ENCODE data around the gene WDR31. TPM values are rescaled to one million over a fixed set of nuclear protein-coding genes. Genes with fewer than 3 reads are reported as not detected.

WDR31 gene
- total and polyA plus RNA-seq, 2 experiments from 2014 or later: 0.97 to 3.1 TPM

DNA sequence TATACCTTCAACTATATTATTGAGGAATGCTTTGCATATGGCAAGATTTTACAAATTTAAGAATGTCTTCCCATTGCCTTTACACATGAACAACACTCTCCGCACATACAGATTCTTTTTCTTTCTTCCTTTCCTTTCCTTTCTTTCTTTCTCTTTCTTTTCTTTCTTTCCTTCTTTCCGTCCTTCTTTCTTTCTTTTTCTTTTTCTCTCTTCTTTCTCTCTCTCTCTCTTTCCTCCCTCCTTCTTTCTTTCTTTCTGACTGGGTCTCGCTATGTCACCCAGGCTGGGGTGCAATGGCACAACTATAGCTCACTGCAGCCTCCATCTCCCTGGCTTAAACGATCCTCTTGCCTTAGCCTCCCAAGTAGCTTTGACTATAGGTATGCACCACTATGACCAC lies 13.8 kb downstream of the WDR31 start:
- Histone ChIP-seq H3K9ac (no peak overlapping the region), H3K27me3 (replicated peaks; ENCODE audit: insufficient read depth) (no peaks in the 10 kb centered on the region), H4K20me1 (ENCODE audit: insufficient read depth) (no peaks in the 10 kb centered on the region), H3K27ac (no peak overlapping the region), H2AFZ (no peak overlapping the region), H3K9me3 (ENCODE audit: low read depth) (no peaks in the 10 kb centered on the region), H3K79me2 (ENCODE audit: insufficient read depth) (no peaks in the 10 kb centered on the region), H3K36me3 (ENCODE audit: low read depth) (no peaks in the 10 kb centered on the region), H3K4me1 (ENCODE audit: insufficient read depth) (no peaks in the 10 kb centered on the region), H3F3A (ENCODE audit: insufficient read depth) (no peaks in the 10 kb centered on the region), H3K4me3 (no peak overlapping the region), H3K9me2 (ENCODE audit: insufficient read depth) (no peaks in the 10 kb centered on the region), H3K4me2 (ENCODE audit: unreplicated experiment) (no peak overlapping the region)
- no peak for TF ChIP-seq EZH2phosphoT487 (IDR thresholded peaks at IDR 0.05; ENCODE audit: insufficient read depth, low read depth)
- TF ChIP-seq EZH2 (IDR thresholded peaks at IDR 0.05; ENCODE audit: insufficient read depth, poor library complexity, severe bottlenecking): no peak
- in situ Hi-C loops (cut with MboI): no loop called here
- 91 to 93% methylated on average over 4 of the region's 4 CpGs for WGBS, 2 experiments (ENCODE audit: low coverage in 1 of 2, low lambda C conversion rate in 2 of 2, missing lambda C conversion rate in 2 of 2)
- DNase-seq: no peak

DNA sequence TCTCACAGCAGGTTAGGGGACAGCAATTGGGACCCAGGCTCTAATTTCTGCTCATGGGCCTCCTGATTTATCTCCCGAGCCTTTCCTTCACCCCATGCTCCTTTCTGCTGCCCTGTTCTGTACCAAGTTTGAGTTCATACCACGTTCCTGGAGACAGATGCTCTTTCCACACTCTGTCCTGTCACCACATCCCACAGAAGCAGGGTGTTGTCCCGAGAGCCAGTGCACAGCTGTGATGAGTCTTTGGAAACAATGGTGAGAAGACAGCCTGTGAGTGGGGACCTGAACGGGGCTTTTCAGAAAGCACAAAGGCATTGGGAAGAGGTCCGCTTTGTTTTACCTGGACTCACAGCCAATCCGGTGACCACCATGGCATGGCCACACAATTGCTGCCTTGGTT lies 17.4 kb downstream of the WDR31 start:
- Histone ChIP-seq H3K79me2 (ENCODE audit: insufficient read depth) (no peaks in the 10 kb centered on the region), H3K4me2 (ENCODE audit: unreplicated experiment) (no peak overlapping the region), H3K9me2 (ENCODE audit: insufficient read depth) (no peaks in the 10 kb centered on the region), H4K20me1 (ENCODE audit: insufficient read depth) (no peaks in the 10 kb centered on the region), H3K36me3 (ENCODE audit: low read depth) (no peaks in the 10 kb centered on the region), H2AFZ (no peak overlapping the region), H3K9ac (no peak overlapping the region), H3K4me3 (no peak overlapping the region), H3K4me1 (ENCODE audit: insufficient read depth) (no peaks in the 10 kb centered on the region), H3K9me3 (ENCODE audit: low read depth) (no peaks in the 10 kb centered on the region), H3K27ac (no peak overlapping the region), H3K27me3 (replicated peaks; ENCODE audit: insufficient read depth) (no peaks in the 10 kb centered on the region), H3F3A (ENCODE audit: insufficient read depth) (no peaks in the 10 kb centered on the region)
- 66 to 69% methylated on average over 6 of the region's 6 CpGs for WGBS, 2 experiments (ENCODE audit: low coverage in 1 of 2, low lambda C conversion rate in 2 of 2, missing lambda C conversion rate in 2 of 2)
- no peak for DNase-seq
- in situ Hi-C loops (cut with MboI): no loop called here
- TF ChIP-seq EZH2phosphoT487 (IDR thresholded peaks at IDR 0.05; ENCODE audit: insufficient read depth, low read depth) (no peak), EZH2 (IDR thresholded peaks at IDR 0.05; ENCODE audit: insufficient read depth, poor library complexity, severe bottlenecking) (no peak)

DNA sequence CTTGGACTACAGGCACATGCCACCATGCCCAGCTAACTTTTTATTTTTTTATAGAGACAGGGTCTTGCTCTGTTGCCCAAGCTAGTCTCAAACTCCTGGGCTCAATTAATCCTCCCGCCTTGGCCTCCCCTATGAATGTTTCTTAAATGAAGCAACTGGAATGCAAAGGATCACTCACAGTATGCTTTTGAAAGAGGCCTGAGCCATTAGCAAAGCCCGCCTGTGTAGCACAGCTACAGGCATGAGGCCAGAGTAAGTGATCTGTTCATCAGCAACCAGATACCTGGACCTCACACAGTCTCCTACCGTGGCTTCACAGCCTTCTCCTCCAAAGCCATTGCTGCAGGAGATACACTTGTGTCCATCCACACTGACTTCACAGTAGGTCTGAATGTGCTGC lies 20.0 kb downstream of the WDR31 start:
- Histone ChIP-seq H3K27me3 (replicated peaks; ENCODE audit: insufficient read depth) (no peaks in the 10 kb centered on the region), H4K20me1 (ENCODE audit: insufficient read depth) (no peaks in the 10 kb centered on the region), H3K79me2 (ENCODE audit: insufficient read depth) (no peaks in the 10 kb centered on the region), H3K9me3 (ENCODE audit: low read depth) (no peaks in the 10 kb centered on the region), H3K9ac (no peak overlapping the region), H2AFZ (no peak overlapping the region), H3K36me3 (ENCODE audit: low read depth) (no peaks in the 10 kb centered on the region), H3K4me1 (ENCODE audit: insufficient read depth) (no peaks in the 10 kb centered on the region), H3K27ac (no peak overlapping the region), H3F3A (ENCODE audit: insufficient read depth) (no peaks in the 10 kb centered on the region), H3K4me3 (no peak overlapping the region), H3K4me2 (ENCODE audit: unreplicated experiment) (no peak overlapping the region), H3K9me2 (ENCODE audit: insufficient read depth) (no peaks in the 10 kb centered on the region)
- DNase-seq: no peak
- in situ Hi-C loops (cut with MboI): no loop called here
- TF ChIP-seq EZH2phosphoT487 (IDR thresholded peaks at IDR 0.05; ENCODE audit: insufficient read depth, low read depth) (no peak), EZH2 (IDR thresholded peaks at IDR 0.05; ENCODE audit: insufficient read depth, poor library complexity, severe bottlenecking) (no peak)
- WGBS, 2 experiments (ENCODE audit: low coverage in 1 of 2, low lambda C conversion rate in 2 of 2, missing lambda C conversion rate in 2 of 2): 70 to 75% methylated on average over 3 of the region's 3 CpGs

DNA sequence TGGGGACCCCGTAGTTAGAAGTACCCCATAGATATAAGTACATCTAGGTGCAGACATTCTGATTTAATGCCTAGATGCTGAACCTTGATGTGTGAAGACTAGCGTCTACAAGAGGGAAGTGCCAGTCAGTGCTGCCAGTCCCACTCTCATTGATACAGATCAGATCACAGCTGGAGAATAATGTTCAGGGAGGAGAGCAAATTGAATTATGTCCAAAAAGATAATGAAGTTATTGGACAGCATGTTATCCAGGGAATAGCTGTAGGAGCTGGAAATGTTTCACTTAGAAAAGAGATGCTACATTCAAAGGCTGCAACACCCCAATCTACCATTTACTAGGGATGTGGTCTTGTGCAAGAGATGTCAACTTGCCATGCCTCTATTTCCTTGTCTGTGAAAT lies 21.0 kb downstream of the WDR31 start:
- Histone ChIP-seq H3K9ac (no peak overlapping the region), H3K79me2 (ENCODE audit: insufficient read depth) (no peaks in the 10 kb centered on the region), H3K4me2 (ENCODE audit: unreplicated experiment) (no peak overlapping the region), H3K36me3 (ENCODE audit: low read depth) (no peaks in the 10 kb centered on the region), H4K20me1 (ENCODE audit: insufficient read depth) (no peaks in the 10 kb centered on the region), H2AFZ (no peak overlapping the region), H3K27ac (no peak overlapping the region), H3K4me3 (no peak overlapping the region), H3K27me3 (replicated peaks; ENCODE audit: insufficient read depth) (no peaks in the 10 kb centered on the region), H3K9me2 (ENCODE audit: insufficient read depth) (no peaks in the 10 kb centered on the region), H3K9me3 (ENCODE audit: low read depth) (no peaks in the 10 kb centered on the region), H3F3A (ENCODE audit: insufficient read depth) (no peaks in the 10 kb centered on the region), H3K4me1 (ENCODE audit: insufficient read depth) (no peaks in the 10 kb centered on the region)
- TF ChIP-seq EZH2 (IDR thresholded peaks at IDR 0.05; ENCODE audit: insufficient read depth, poor library complexity, severe bottlenecking): no peak
- TF ChIP-seq EZH2phosphoT487 (IDR thresholded peaks at IDR 0.05; ENCODE audit: insufficient read depth, low read depth): no peak
- 63 to 84% methylated on average over 2 of the region's 2 CpGs for WGBS, 2 experiments (ENCODE audit: low coverage in 1 of 2, low lambda C conversion rate in 2 of 2, missing lambda C conversion rate in 2 of 2)
- DNase-seq: no peak
- in situ Hi-C loops (cut with MboI): no loop called here

DNA sequence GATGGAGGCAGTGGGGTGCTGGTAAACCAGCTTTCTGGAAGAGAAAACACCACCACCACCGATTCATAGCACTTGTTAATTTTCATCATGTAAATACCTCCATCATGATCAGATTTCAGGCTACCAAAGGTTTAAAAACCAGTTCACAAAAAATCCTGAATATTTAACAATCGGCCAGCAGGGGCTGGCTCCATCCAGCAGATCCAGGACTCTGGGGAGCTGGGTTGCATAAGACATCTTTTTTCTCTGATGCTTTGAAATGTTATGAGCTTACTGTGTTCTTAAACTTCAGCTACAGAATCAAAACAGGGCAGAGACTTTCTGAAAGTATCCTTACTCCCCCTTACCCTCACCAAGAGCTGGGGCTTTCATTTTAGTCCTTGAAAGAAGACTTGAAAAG lies 22.3 kb downstream of the WDR31 start:
- DNase-seq: peak; percentile 40

More for the DNA sequence above, 22.3 kb downstream of the WDR31 start:
- H3K4me1 ChIP-seq (ENCODE audit: insufficient read depth): no peaks in the 10 kb centered on the region
- no peaks in the 10 kb centered on the region for H3F3A ChIP-seq (ENCODE audit: insufficient read depth)
- WGBS, 2 experiments (ENCODE audit: low coverage in 1 of 2, low lambda C conversion rate in 2 of 2, missing lambda C conversion rate in 2 of 2): 38 to 49% methylated on average over 2 of the region's 2 CpGs
- no peak overlapping the region for H3K27ac ChIP-seq
- no peaks in the 10 kb centered on the region for H3K9me2 ChIP-seq (ENCODE audit: insufficient read depth)
- H3K4me3 ChIP-seq: no peak overlapping the region
- no peak overlapping the region for H3K9ac ChIP-seq
- no peaks in the 10 kb centered on the region for H3K9me3 ChIP-seq (ENCODE audit: low read depth)
- TF ChIP-seq EZH2phosphoT487 (IDR thresholded peaks at IDR 0.05; ENCODE audit: insufficient read depth, low read depth) (no peak), EZH2 (IDR thresholded peaks at IDR 0.05; ENCODE audit: insufficient read depth, poor library complexity, severe bottlenecking) (no peak)
- H3K4me2 ChIP-seq (ENCODE audit: unreplicated experiment): no peak overlapping the region
- H2AFZ ChIP-seq: no peak overlapping the region
- H3K79me2 ChIP-seq (ENCODE audit: insufficient read depth): no peaks in the 10 kb centered on the region
- in situ Hi-C loops (cut with MboI): no loop called here
- H4K20me1 ChIP-seq (ENCODE audit: insufficient read depth): no peaks in the 10 kb centered on the region
- no peaks in the 10 kb centered on the region for H3K27me3 ChIP-seq (replicated peaks; ENCODE audit: insufficient read depth)
- H3K36me3 ChIP-seq (ENCODE audit: low read depth): no peaks in the 10 kb centered on the region
